AG08396 (cell line): ENCODE measurements around the gene DUS1L.
A peak's percentile ranks its signal among the peaks of the same experiment; 100 is the strongest.

Source experiments
- DNase-seq: peaks from one replicate; pipeline ENCODE4 v3.0.0; 2012; ENCODE audit warnings: low spot score, mixed read lengths

The DUS1L gene

DNA sequence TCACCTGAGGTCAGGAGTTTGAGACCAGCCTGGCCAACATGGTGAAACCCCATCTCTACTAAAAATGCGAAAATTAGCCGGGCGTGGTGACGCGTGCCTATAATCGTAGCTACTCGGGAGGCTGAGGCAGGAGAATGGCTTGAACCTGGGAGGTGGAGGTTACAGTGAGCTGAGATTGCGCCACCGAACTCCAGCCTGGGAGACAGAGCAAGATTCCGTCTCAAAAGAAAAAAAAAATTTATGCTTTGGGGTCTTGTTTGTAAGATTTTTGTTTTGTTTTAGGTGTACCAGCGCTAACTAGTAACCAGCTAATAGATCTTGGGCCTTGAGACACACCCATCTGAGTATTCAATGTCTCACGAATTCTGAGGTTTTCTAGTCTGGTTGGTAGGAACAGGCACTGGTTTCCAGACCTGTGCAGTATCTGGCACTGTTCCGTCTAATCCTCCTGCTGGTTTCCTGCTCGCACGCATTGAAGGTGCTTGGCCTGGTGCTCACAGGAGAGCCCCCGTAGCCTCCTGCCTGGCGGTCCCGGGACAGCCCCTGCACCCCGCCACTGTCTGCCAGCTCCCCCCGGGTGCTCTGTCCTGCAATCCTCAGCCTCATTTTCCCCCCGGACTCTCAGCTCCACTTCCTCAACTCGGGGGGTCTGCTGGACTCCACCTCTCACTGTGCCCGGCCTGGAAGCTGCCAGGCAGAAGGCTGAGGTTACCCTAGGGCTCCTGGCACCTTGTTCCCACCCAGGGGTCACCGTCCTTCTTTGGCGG is 10.6 kb upstream of the DUS1L start:
- no peak for DNase-seq

DNA sequence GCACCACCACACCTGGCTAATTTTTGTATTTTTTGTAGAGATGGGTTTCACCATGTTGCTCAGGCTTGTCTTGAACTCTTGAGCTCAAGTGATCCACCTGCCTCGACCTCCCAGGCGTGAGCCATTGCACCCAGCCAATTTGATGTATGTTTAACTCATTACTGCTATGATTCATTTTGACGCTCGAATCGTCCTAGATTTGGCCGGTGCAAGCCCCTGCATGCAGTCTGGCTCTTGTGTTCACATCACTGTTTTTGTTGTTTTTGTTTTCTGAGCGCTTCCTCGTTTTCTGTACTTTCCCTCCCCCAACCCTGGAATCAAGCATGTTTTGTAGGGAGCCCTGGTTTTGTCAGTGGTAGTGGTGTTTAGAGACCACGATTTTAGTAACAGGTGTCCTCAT is 7.8 kb upstream of the DUS1L start:
- DNase-seq = no peak

- DNase-seq = no peak
Measured at GRCh38 chr17:82072827-82073226, 7.2 kb upstream of the DUS1L start.

- no peak for DNase-seq
Measured at GRCh38 chr17:82070611-82071010, 5.0 kb upstream of the DUS1L start.

DNA sequence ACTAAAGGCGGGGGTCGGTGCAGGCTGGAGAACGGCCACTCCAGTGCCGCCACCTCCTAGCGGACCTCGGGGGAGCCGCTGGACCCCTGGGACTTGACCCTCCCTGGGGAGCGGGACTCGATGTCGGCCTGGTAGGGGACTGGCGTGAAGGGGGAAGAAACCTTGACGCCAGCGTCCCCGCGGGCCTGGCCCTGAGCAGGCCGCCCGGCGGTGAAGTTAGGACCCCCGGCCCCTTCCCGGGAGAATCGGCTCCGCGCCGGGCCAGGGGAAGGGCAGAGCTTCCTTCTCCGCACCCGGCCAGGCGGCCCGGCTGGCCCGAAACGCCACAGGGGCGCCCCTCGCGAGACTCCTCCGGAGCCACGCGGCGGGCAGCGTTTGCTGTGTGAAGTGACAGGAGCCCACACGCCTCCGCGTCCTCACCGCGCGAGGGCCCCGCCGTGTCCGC is 389 bp downstream of the DUS1L start:
- peak; percentile 89 for DNase-seq

DNA sequence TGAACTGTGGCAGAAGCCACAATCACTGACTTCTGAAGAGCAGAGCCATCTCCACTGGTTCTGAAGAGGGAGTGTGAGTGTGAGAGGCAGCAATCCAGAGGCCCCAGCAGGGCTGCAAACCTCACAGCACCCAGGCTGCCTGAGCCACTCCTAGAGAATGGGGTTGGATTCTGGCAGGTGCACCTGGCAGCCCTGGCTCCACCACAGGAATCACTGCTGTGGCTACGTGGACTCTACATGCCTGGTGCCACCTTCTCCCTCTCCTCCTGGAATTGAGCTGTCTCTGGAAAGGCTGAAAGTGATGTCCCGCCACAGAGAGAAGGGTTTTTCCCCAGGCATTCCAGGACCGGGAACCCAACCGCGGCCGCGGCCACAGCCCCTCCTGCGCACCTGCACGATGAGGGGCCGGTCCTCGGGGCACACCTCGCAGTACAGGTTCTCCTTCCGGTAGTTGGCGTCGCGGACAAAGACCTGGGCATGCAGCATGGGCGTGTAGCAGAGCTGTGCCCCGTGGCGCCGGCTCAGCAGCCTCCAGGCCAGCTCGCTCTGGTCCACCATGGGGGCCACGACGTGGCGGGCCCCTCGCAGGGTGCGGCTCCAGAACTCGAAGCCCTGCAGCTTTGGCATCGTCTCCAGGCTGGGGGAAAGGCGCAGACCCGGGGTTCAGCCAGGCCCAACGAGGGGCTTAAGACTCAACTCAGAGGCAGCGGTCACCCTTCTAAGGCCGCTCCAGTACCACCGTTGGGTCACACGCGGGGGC is 991 bp downstream of the DUS1L start:
- DNase-seq = peak; percentile 52

GRCh38 chr17:82063424-82064415 is 1.9 kb downstream of the DUS1L start:
- no peak for DNase-seq

GRCh38 chr17:82062984-82063368 is 2.6 kb downstream of the DUS1L start:
- DNase-seq = no peak

DNA sequence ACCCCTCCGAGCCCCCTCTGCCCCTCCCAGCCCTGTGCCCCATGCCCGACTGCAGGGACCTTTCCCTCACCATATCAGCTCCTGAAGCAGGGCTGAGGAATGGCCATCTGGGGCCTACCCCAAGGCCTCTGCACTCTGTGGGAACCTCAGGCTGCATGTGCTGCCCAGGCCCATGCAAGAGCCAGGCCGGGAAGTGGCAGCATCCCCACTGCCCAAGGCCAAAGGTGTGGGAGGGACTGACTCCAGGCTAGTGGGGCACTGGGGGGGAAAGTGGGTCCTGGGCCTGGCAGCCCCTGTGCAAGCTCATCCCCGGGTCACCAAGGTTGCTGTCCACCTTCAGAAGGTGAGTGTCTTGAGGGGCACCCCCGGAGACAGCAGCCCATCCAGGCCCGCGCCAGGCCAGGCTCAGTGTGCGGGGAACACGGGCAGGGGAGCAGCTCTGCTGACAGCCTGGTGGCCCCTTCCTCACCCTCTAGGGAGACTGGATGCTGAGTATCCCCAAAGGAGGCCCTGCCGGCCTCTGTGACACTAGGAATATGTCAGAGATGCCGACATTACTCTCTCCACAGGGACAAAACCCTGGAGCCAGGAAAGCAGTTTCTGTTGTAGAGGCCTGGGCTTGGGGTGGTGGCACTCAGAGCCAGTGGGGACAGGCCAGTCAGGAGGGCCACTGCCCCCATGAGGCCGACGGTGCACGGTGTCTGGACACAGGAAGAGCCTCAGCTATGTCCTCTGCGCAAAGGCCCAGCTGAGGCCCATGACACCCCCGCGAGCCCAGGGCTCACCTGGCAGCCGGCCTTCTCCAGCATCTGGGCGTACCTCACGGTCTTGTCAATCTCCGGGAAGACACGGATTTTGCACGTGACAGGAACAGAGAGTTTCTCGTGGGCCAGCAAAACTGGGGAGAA is 3.3 kb downstream of the DUS1L start:
- DNase-seq = no peak

DNA sequence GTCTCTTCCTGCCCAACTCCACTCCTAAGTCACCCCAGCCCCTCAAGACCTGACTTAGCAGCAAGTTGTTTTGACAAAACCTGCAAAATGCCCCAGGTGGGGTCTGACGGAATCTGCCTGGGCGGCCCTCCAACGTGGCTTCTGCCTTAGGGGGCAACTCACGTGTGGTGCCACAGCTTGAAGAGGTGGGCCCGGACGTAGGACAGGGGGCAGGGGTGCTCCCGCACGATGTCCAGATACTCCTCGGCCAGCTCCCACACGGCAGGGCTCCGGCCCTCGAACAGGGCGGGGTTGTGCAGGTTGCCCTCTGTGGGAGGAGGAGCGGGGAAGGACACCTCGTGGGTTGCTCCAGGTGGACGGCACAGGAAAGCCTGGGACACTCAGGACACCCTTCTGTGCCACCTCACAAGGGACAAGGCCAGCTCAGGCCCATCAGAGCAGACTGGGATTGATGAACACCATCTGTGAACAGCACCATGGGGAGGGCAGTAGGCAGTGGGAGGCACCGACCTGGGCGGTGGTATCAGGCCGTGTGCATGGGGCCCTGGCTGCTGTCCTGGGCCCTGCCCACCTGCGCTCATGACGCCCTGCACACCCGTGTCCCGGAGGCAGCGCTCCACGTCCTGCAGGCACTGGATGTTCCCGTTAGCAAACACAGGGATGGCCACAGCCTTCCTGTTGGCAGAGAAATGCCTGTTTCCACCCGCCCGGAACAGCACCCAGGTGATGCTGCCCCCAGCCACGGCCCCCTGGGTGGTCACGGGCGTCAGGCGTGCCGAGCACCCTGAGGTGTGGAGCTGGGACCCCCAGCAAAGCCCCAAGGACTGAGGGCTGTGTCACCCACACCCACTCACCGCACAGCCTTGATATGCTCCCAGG is 4.3 kb downstream of the DUS1L start:
- DNase-seq = no peak

DNA sequence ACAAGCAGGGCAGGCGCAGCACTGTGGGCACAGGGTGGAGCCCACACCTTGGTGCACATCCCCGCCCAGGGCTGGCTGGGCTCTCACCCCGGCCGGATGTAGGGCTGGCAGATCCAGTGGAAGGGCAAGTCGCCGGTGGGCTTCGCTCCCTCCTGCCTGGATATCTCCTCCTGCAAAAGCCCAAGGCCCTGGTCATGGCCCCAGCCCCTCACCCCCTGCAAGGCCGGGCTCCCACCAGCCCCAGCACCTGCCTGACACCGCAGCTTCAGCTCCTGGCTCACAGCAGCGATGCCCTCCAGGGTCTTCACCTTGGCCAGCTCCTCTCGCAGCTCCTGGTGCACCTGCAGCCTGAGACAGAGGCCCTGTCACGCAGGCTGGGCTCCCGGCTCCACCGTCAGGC is 5.0 kb downstream of the DUS1L start:
- no peak for DNase-seq

- DNase-seq = no peak
Measured at GRCh38 chr17:82060001-82060380, 5.6 kb downstream of the DUS1L start.

GRCh38 chr17:82059272-82060000 is 6.2 kb downstream of the DUS1L start:
- DNase-seq = no peak

GRCh38 chr17:82058855-82059249 is 6.8 kb downstream of the DUS1L start:
- DNase-seq = no peak

GRCh38 chr17:82058230-82058854 is 7.3 kb downstream of the DUS1L start:
- no peak for DNase-seq

DNA sequence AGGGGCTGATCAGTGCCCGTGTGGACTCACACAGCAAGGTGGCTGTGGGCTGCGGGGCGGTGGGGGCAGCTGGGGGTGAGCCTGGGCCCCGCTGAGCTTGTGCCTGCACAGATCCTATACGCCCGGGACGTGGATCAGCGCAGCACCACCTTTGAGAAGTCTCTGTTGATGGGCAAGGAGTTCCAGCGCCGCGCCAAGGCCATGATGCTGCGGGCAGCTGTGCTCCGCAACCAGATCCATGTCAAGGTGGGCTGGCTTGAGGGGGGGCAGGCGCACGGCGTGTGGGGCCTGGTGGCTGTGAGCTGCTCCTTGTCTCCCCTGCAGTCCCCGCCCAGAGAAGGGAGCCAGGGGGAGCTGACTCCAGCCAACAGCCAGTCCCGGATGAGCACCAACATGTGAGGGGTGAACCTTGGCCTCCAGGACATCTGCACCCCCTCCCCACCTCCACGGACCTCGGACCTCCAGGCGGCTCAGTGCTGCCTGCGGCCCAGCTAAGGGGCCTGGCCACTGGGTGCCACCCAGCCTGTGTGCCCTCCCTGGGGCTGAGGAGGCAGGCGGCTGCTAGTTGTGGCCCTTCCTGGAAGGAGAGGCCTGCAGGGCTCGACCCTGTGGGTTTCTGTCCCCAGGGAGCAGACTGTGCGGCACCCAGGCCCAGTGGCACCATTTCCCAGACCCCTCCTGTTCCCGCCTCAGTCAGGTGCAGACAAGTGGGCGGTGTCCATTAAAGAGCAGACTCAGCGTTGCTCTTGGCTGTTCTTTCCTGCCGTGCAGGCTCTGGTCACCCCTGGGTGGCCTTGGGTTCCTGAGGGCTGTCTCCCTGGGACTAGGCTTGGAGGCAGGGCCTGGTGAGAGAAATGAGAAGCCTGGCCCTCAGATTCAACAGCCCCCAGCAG is 8.6 kb downstream of the DUS1L start:
- DNase-seq = no peak

DNA sequence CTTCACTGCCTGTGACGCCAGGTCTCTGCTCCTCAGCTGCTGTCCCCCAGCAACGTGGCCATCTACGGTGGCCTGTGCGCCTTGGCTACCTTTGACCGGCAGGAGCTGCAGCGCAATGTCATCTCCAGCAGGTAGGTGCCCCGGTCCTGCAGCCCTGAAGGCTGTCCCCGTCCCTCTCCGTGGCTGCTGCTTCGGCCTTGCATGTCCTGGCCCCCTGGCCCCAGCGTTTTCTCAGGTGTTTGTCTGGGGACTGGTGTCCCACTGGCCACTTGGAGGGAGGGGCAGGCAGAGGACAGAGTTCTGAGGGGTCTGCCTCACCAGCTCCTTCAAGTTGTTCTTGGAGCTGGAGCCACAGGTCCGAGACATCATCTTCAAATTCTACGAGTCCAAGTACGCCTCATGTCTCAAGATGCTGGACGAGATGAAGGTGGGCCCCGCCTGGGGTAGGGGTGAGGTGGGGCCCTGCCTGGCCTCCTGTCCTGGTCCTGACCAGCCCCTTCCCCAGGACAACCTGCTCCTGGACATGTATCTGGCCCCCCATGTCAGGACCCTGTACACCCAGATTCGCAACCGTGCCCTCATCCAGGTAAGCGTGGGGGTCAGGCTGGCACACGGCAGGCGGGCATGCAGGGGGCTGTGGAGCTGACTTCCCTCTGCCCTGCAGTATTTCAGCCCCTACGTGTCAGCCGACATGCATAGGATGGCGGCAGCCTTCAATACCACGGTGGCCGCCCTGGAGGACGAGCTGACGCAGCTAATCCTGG is 9.5 kb downstream of the DUS1L start:
- no peak for DNase-seq
